ENCODE results near the gene ST6GALNAC6. TPM values are rescaled to one million over a fixed set of nuclear protein-coding genes. Genes with fewer than 3 reads are reported as not detected.

Gene ST6GALNAC6
- total RNA-seq, 1 experiment from 2014 or later: 40.6 TPM

DNA sequence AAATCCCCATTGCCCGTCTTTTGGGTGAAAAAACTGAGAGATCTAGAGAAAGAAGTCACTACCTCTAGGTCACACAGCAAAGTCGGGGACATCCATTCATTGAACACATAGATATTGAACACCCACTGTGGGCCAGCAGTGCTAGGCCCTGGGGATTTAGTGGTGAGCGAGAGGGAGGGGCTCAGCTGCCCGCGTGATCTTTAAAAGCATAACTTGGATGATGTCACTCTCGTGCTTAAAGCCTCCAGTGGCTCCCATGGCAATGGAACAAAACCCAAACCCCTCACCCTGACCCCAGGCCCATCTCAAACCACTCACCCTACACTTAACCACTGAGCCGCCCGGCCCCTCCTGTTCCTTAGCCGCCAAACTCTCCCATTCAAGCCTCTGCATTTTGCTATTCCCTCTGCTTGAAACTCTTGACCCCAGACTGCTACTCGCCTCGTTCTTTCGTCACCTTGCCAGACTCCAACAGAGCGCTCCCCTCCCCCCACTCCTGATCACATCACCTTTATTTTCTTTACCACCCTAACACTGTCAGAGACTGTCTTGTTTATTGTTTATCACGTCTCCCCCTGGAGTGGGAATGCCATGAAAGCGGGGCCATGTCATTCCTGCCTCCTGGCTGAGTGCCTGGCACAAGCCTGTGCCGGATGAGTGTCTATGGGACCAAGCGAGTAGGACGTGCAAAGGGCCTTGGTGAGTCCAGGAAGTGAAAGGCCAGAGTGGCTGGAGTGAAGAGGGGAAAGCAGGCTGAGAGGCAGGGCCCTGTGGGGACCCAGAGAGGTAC is 31.9 kb upstream of the ST6GALNAC6 start:
- DNase-seq (ENCODE audit: low spot score): peak; percentile 80

DNA sequence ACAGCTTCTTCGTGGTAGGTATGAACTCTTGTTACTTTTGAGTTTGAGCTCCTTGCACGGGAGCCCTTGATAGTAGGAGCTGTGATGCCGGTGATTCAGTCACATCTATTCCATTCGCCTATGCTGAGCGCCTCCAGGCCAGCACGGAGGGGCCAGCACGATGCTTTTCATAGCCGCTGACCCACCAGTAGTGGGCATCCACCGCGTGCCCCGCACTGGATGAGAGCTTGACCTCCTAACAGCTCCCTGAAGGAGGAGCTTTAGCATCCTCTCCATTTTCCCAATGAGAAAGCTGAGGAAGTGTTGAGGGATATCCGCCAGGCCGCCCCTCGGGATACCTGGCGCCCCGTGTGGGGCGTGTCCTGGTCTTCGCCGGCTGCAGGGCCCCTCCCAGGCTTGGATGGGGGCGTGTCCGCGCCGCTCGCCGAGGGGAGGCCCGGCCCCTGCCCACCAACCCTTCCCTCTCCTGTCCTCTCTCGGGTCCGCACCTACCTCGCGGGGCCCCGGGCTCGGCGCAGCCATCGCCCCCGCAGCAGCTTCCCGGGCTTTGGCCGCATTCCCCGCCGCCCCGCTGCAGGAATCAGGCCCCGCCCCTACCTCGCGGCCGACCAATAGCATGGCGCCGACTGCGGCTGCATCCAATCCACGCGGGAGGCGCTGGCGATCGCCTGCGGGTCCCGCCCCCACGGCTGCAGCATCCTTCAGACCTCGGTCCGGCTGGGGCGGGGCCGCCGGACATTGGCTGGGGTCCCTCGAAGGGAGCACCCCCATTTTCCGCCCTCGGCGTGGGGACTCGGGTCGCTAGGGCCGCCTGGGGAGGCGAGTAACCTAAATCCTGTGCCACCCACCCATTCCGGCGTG is 31.1 kb upstream of the ST6GALNAC6 start, which contains the start of gene PIP5KL1:
PIP5KL1 (minus strand) TSS at position 547 of the 861 bp plus-strand sequence; CDS start at position 522, 25 bp downstream.
- DNase-seq (ENCODE audit: low spot score): peak; percentile 90

GRCh38 chr9:127929625-127929979 is 30.2 kb upstream of the ST6GALNAC6 start:
- DNase-seq (ENCODE audit: low spot score): no peak

- DNase-seq (ENCODE audit: low spot score): no peak
These were observed 29.5 kb upstream of the ST6GALNAC6 start for GRCh38 chr9:127928676-127929624.

DNA sequence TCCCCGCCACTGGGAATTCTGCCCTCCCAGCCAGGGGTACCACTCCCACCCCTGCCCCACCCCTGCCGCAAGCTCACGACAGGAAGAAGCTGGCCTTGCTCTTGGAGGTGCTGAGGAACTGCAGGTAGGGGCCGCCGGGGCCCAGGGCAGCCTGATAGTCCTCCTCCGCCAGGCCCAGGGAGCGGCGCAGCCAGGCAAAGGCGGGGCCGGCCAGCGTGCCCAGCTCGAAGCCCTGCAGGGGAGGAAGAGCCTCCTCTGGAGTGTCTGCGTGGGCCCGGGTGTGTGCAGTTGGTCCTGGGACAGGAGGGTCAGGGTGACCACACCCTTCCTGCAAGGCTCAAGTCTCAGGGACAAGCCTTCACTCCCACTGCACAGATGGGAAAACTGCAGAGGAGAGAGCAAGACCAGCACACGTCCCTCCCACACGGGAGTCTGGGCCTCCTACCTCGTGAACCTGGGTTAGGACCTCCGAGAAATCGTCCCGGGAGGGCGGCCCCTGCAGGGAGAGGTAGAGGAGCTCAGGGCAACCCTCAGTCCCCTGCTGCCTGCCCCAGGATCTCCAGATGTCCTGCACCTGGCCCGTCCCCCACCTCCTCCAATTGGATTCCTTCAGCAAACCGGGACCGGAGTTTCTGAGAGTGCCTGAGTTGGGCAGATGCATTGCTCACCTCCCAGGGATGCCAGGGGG is 28.7 kb upstream of the ST6GALNAC6 start:
- DNase-seq (ENCODE audit: low spot score): no peak

DNA sequence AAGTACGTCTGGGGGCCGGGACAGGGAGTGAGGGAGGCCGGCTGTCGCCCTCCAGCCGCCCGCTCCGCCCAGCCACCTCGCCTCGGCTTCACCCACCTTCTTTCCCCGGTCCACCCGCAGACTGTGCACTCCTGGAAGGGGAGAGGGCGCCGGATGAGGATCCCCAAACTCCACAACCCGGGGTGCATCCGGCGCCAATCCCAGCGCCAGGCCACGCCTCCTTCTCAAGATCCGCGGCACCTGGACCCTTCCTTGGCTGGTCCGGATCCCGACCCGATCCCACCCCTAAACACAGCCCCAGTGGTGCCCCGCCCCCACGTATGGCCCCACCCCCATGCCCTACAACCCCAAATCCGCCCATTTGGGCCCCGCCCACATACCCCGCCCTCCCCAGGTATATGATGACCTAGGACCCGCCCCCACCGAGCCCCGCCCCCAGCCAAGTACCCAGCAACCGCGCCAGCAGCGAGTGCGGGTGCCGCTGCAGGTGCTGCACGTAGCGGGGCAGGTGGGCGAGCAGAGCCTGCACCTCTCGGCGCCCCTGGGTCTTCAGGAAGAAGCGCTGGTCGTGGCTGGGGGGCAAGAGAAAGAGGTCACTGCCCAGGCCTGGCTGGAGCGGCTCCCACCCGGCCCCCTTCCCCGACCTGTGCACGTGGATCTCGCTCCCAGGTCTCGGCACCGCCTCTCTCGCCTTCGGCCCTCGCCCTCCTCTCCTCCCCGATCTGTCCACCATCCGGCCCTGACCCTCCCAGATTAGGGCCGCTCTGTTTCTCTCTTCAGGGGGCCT is 28.0 kb upstream of the ST6GALNAC6 start:
- no peak for DNase-seq (ENCODE audit: low spot score)

- DNase-seq (ENCODE audit: low spot score): no peak
These were observed 27.4 kb upstream of the ST6GALNAC6 start for GRCh38 chr9:127926906-127927200.

- no peak for DNase-seq (ENCODE audit: low spot score)
These were observed 26.8 kb upstream of the ST6GALNAC6 start for GRCh38 chr9:127925959-127926905.

GRCh38 chr9:127924736-127925444 is 25.5 kb upstream of the ST6GALNAC6 start:
- DNase-seq (ENCODE audit: low spot score): no peak

GRCh38 chr9:127923771-127924170 is 24.4 kb upstream of the ST6GALNAC6 start:
- peak; percentile 97 for DNase-seq (ENCODE audit: low spot score)

- no peak for DNase-seq (ENCODE audit: low spot score)
These were observed 23.6 kb upstream of the ST6GALNAC6 start for GRCh38 chr9:127923046-127923445.

GRCh38 chr9:127921557-127922120 is 22.2 kb upstream of the ST6GALNAC6 start:
- peak; percentile 50 for DNase-seq (ENCODE audit: low spot score)

GRCh38 chr9:127920794-127921193 is 21.4 kb upstream of the ST6GALNAC6 start:
- DNase-seq (ENCODE audit: low spot score): no peak

DNA sequence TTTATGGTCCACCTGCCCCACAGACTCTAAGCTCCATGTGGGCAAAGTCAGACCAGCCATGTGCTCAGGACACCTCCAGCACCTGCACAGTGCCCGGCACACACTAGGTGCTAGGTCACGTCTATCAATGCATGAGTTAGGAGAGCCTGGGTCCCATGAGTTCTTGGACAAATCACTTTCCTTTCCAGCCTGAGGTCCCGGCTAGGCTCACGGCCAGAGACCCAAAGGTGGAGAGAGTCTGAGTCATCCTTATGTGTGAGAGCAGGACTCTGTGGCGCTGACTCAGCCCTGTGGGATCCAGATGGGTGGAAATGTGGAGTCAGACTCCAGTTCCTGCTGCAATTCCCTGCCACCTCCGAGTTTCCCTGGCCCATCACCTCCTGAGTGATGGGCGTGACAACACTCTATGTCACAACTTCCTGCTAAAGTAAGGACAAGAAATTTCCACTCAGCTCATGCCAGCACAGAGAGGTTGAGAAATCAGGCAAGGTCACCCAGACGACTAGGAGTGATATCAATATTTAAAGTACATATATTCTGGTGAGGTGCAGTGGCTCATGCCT is 19.9 kb upstream of the ST6GALNAC6 start:
- peak; percentile 100 for DNase-seq (ENCODE audit: low spot score)

DNA sequence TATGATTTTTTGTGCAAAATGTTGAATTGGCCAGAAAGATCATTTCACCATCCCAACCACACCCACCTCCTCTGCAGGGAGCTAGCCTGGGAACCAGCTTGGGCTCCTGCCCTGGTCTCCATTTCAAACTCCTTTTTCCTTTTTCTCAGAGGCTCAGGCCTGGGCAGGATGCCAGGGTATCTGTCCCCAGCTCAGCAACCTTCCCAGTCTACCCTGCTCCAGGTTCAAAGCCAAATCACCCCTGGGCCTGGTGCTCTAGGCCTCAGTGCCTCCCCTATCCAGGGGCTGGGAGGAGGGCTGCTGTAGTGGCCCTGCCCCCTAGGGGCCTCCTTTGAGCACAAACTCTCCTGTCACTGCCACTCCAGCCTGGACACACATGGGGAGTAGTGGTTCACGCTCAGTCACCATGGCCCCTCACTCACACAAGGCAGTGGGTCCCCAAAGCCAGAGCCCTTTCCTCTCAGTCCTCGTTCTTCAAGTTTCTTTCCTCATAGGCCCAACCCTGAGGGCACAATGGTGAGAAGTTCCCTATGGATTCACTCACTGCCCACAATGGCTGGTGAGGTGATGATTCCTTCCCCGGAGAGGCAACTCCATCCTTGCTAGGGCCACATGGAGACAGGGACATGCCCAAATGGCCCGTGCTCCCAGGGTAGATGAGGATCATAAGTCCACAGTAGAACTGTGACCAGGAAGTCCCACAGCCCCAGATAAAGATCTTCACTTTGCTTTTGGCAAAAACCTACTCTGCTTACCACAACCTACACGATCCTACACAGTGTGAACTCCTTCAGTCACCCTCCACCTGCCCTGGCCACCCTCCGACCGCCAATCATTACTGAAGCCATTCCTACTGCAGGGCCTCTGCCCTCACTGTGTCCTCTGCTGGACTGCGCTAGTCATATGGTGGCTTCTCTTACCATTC is 19.0 kb upstream of the ST6GALNAC6 start:
- DNase-seq (ENCODE audit: low spot score): peak; percentile 47

GRCh38 chr9:127917603-127918002 is 18.2 kb upstream of the ST6GALNAC6 start:
- DNase-seq (ENCODE audit: low spot score): no peak
